B cell (primary cell): ENCODE measurements around the gene NUDT1. TPM values are rescaled to one million over a fixed set of nuclear protein-coding genes. Genes with fewer than 3 reads are reported as not detected.

Experiments
- ATAC-seq: fragments of 200-7000 bp; cut with Tn5 transposase; one replicate; pipeline ENCODE4 v1.10.0; 2021; ENCODE audit warnings: low read depth, mild to moderate bottlenecking, moderate number of reproducible peaks, moderate library complexity
- CTCF ChIA-PET: fragments of 350-600 bp; sonication (Branson Sonifier 250); formaldehyde crosslinking; loops from one replicate; lab custom pipeline; 2021; ENCODE audit warnings: antibody characterized with exemption, inconsistent platforms; lab: Charles Lee
- POLR2A ChIA-PET: fragments of 350-600 bp; sonication (Branson Sonifier 250); formaldehyde crosslinking; loops from one replicate; lab custom pipeline; 2021; ENCODE audit warnings: antibody characterized with exemption; lab: Charles Lee
- DNase-seq: peaks from one replicate; pipeline ENCODE4 v3.0.0; 2013
- H2AFZ ChIP-seq: 2 replicates; pipeline ENCODE4 v1.6.1; 2012; ENCODE audit warnings: mild to moderate bottlenecking, low read depth, low read length; ENCODE audit not compliant: insufficient read depth, poor library complexity, severe bottlenecking
- H3K27ac ChIP-seq, 2 donors: 1 replicate in 1 of 2; 2 replicates in 1 of 2; pipeline ENCODE4 v1.5.1; 2012 to 2013; ENCODE audit warnings: low read length in 2 of 2, mild to moderate bottlenecking in 2 of 2, moderate library complexity in 1 of 2
- H3K27me3 ChIP-seq, 4 experiments: fragments of 200-600 bp in 1 of 4; sonication (generic) in 1 of 4; replicated peaks in 1 of 4; 1 replicate in 2 of 4; 2 replicates in 2 of 4; pipeline versions ENCODE4 v1.6.1 to v1.7.0; 2013 to 2016; ENCODE audit warnings: low read length in 3 of 4, mild to moderate bottlenecking in 2 of 4, mixed read lengths in 1 of 4, moderate library complexity in 1 of 4; ENCODE audit not compliant: insufficient read depth in 4 of 4, control insufficient read depth in 3 of 4; ENCODE audit errors: control extremely low read depth in 1 of 4
- H3K36me3 ChIP-seq, 2 experiments: replicated peaks in 1 of 2; 1 replicate in 1 of 2; 2 replicates in 1 of 2; pipeline versions ENCODE4 v1.6.1 to v1.7.1; 2013; ENCODE audit warnings: low read length in 1 of 2; ENCODE audit not compliant: insufficient read depth in 2 of 2, control insufficient read depth in 1 of 2; ENCODE audit errors: control extremely low read depth in 1 of 2, extremely low read depth in 1 of 2
- H3K4me1 ChIP-seq, 2 donors: fragments of 200-600 bp in 1 of 2; sonication (generic) in 1 of 2; 1 replicate in 1 of 2; 2 replicates in 1 of 2; pipeline versions ENCODE4 v1.5.1 to v1.6.1; 2013 to 2017; ENCODE audit warnings: low read length in 2 of 2; ENCODE audit not compliant: control insufficient read depth in 2 of 2, insufficient read depth in 2 of 2
- H3K4me2 ChIP-seq: replicated peaks from 2 replicates; pipeline ENCODE3; 2012; ENCODE audit warnings: mild to moderate bottlenecking, low read depth, low read length; ENCODE audit not compliant: poor library complexity, severe bottlenecking
- H3K4me3 ChIP-seq, 5 experiments: fragments of 200-600 bp in 1 of 5; sonication (generic) in 1 of 5; 1 replicate in 3 of 5; 2 replicates in 2 of 5; pipeline versions ENCODE4 v1.5.1 to v1.7.0; 2011 to 2016; ENCODE audit warnings: low read length in 4 of 5, mild to moderate bottlenecking in 4 of 5, low read depth in 2 of 5, control low read depth in 1 of 5, moderate library complexity in 1 of 5; ENCODE audit not compliant: insufficient read depth in 1 of 5; ENCODE audit errors: control extremely low read depth in 1 of 5, extremely low read depth in 1 of 5
- H3K79me2 ChIP-seq: fragments of 200-600 bp; sonication (generic); one replicate; pipeline ENCODE4 v1.6.0; 2016; ENCODE audit warnings: low read length; ENCODE audit not compliant: control insufficient read depth, insufficient read depth
- H3K9ac ChIP-seq: fragments of 200-600 bp; sonication (generic); 2 replicates; pipeline ENCODE4 v1.6.1; 2017; ENCODE audit warnings: mild to moderate bottlenecking, low read length, moderate library complexity
- H3K9me3 ChIP-seq, 3 donors: one replicate each; pipeline versions ENCODE4 v1.6.1 to v1.7.1; 2013; ENCODE audit warnings: low read length in 2 of 3; ENCODE audit not compliant: control insufficient read depth in 2 of 3, insufficient read depth in 1 of 3; ENCODE audit errors: control extremely low read depth in 1 of 3
- H4K20me1 ChIP-seq: 2 replicates; pipeline ENCODE4 v1.6.0; 2012; ENCODE audit warnings: mild to moderate bottlenecking, low read length; ENCODE audit not compliant: insufficient read depth, control insufficient read depth, poor library complexity, severe bottlenecking
- H3K27ac Mint-ChIP-seq: one replicate; pipeline ENCODE4 v1.8.0; 2021; ENCODE audit warnings: mixed read lengths
- H3K27me3 Mint-ChIP-seq: one replicate; pipeline ENCODE4 v1.8.0; 2021; ENCODE audit warnings: mixed read lengths
- H3K4me1 Mint-ChIP-seq: one replicate; pipeline ENCODE4 v1.8.0; 2021; ENCODE audit warnings: mixed read lengths
- H3K4me3 Mint-ChIP-seq: one replicate; pipeline ENCODE4 v1.8.0; 2021; ENCODE audit warnings: mixed read lengths
- H3K9me3 Mint-ChIP-seq: one replicate; pipeline ENCODE4 v1.8.0; 2022; ENCODE audit warnings: mixed read lengths; ENCODE audit not compliant: insufficient read depth
- EZH2 ChIP-seq: IDR thresholded peaks from 2 replicates; pipeline ENCODE4 v1.6.1; 2012; ENCODE audit warnings: borderline replicate concordance, low read depth, mild to moderate bottlenecking, moderate library complexity, low read length; ENCODE audit not compliant: insufficient read depth, poor library complexity, severe bottlenecking
- WGBS: methylation state at CpG from one replicate; pipeline ENCODE4 v1.1.5; 2013; ENCODE audit warnings: missing lambda C conversion rate; ENCODE audit not compliant: insufficient coverage; 5-methylcytosine and 5-hydroxymethylcytosine counted together
- intact Hi-C: fragments of 100-400 bp; cut with micrococcal nuclease; formaldehyde crosslinking; loops from one replicate; pipeline ENCODE4 v1.10.0; 2022
- polyA plus RNA-seq: library from polyadenylated mRNA; depleted of rRNA; stranded (reverse); fragments of >200 nt; gene quantifications from 2 replicates; pipeline ENCODE4 v1.2.3, GENCODE V29; 2012
- total RNA-seq, 2 donors: library from RNA; stranded (reverse); fragments of 120-200 nt in 1 of 2; gene quantifications; 1 replicate in 1 of 2; 2 replicates in 1 of 2; pipeline versions ENCODE4 v1.2.3 to v1.2.4, GENCODE V29; 2013 to 2022
- TF ChIP-seq, protein P1 (sequence below): fragments of 200-600 bp; IDR thresholded peaks from one replicate; pipeline ENCODE4 v1.8.0; 2022; ENCODE audit warnings: antibody characterized with exemption, mild to moderate bottlenecking

Gene NUDT1
- total and polyA plus RNA-seq, 2 donors (not counting 1 experiment from before 2014, with no cell fraction given): 21.1 to 22.9 TPM

DNA sequence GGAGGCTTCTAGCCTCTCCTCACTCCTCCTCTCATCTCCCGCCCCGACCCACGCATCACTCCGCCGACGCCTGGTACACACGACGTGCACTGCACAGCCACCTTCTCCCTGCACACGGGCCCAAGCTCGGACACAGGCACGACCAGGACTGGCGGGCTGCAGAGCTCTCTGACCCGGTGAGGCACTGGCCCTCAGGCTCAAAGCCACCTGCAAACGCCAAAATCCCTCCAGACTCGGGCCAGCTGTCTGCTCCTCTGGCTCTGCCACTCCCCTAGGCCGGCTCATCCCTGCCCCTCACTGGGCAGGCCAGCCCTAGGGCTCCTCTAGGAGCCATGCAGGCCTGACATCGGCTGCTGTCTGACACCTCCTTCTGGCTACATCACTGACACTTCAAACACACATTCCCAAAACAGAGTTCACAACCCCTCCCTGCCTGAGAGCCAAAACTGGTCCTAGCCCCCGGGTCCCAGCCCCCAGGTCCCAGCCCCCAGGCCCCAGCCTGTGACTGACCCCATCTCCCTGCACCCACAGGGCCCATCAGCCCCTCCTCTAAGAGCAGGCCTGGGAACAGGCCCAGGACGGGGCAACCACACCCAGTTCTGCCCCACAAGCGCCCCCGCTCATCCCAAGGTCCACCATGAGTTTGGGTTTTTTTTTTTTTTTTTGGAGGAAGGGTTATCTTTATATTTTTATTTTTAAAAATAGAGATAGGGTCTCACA lies 44.4 kb upstream of the NUDT1 start:
- Mint-ChIP-seq H3K9me3 (no peaks in the 10 kb centered on the region), H3K27ac (no peak overlapping the region), H3K27me3 (no peaks in the 10 kb centered on the region), H3K4me3 (no peak overlapping the region), H3K4me1 (no peaks in the 10 kb centered on the region)
- peaks cover 0 to 16% (median 6%) of the 10 kb centered on the region in 3 donors for H3K9me3 ChIP-seq
- ATAC-seq (no peak), DNase-seq (no peak)
- H3K4me2 ChIP-seq: no peak overlapping the region
- H3K27ac ChIP-seq: no peak overlapping the region
- H3K9ac ChIP-seq: no peak overlapping the region
- H2AFZ ChIP-seq: no peak overlapping the region
- WGBS: 98% methylated on average over 18 of the region's 21 CpGs
- intact Hi-C loops: no loop called here
- peaks cover 4% of the 10 kb centered on the region for H4K20me1 ChIP-seq
- no peaks in the 10 kb centered on the region for H3K27me3 ChIP-seq
- H3K36me3 ChIP-seq: peaks cover 2 to 48% of the 10 kb centered on the region in 2 experiments
- TF ChIP-seq, protein P1, sequence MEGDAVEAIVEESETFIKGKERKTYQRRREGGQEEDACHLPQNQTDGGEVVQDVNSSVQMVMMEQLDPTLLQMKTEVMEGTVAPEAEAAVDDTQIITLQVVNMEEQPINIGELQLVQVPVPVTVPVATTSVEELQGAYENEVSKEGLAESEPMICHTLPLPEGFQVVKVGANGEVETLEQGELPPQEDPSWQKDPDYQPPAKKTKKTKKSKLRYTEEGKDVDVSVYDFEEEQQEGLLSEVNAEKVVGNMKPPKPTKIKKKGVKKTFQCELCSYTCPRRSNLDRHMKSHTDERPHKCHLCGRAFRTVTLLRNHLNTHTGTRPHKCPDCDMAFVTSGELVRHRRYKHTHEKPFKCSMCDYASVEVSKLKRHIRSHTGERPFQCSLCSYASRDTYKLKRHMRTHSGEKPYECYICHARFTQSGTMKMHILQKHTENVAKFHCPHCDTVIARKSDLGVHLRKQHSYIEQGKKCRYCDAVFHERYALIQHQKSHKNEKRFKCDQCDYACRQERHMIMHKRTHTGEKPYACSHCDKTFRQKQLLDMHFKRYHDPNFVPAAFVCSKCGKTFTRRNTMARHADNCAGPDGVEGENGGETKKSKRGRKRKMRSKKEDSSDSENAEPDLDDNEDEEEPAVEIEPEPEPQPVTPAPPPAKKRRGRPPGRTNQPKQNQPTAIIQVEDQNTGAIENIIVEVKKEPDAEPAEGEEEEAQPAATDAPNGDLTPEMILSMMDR: no peak
- TF ChIP-seq EZH2: no peak
- H3K4me1 ChIP-seq: no peaks in the 10 kb centered on the region
- peaks cover 38% of the 10 kb centered on the region for H3K79me2 ChIP-seq
- POLR2A ChIA-PET: no interaction called here
- no peak overlapping the region for H3K4me3 ChIP-seq
- CTCF ChIA-PET: no interaction called here

DNA sequence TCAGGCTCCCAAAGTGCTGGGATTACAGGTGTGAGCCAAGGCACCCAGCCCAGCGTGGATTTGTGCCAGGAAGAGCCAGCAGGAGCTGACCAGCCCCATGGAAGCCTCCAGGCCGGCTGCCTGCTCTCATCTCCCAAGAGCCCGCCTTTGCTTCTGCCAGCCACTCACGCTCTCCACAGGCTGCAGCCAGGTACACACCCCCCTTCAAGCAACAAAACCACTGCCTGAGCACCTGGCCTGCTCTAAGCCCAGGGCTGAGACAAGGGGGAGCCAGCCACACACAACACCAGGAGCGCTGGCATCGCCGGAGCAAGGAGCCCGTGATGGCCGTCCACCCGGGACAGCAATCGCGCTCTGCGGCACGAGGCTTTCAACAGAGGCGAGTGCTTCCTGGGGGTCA lies 43.8 kb upstream of the NUDT1 start:
- peaks cover 45% of the 10 kb centered on the region for H3K79me2 ChIP-seq
- H3K27ac ChIP-seq: no peak overlapping the region
- no peak overlapping the region for H3K4me3 Mint-ChIP-seq
- peaks cover 9% of the 10 kb centered on the region for H4K20me1 ChIP-seq
- peaks cover 0 to 16% (median 6%) of the 10 kb centered on the region in 3 donors for H3K9me3 ChIP-seq
- no peak overlapping the region for H3K4me2 ChIP-seq
- TF ChIP-seq, protein P1: no peak
- TF ChIP-seq EZH2: no peak
- H3K9ac ChIP-seq: no peak overlapping the region
- peaks cover 1% of the 10 kb centered on the region for H3K4me1 Mint-ChIP-seq
- H3K27ac Mint-ChIP-seq: no peak overlapping the region
- H3K36me3 ChIP-seq: peaks cover under 1 to 43% of the 10 kb centered on the region in 2 experiments
- no peaks in the 10 kb centered on the region for H3K27me3 Mint-ChIP-seq
- intact Hi-C loops: no loop called here
- DNase-seq (no peak), ATAC-seq (no peak)
- no peak overlapping the region for H3K4me3 ChIP-seq
- ChIA-PET CTCF (interaction anchor here (1.0 kb wide), 1 partner anchor 11 kb away, joined by 4 read pairs; no protein-coding TSS in a partner anchor), POLR2A (no interaction called here)
- H3K9me3 Mint-ChIP-seq: no peaks in the 10 kb centered on the region
- peaks cover 0 to 4% of the 10 kb centered on the region in 2 donors for H3K4me1 ChIP-seq
- no peak overlapping the region for H2AFZ ChIP-seq
- no peaks in the 10 kb centered on the region for H3K27me3 ChIP-seq
- WGBS: 98% methylated on average over 15 of the region's 15 CpGs
